GM18861 (cell line): Measurements from ENCODE around the gene FBLN1.
"Not testable (repeated sequence)": the region's sequence is repeated elsewhere in the genome, so short reads cannot be mapped to it uniquely, and the experiment has no call there.

ENCODE experiments used
- ATAC-seq: cut with Tn5 transposase; IDR thresholded peaks from one replicate; pipeline ENCODE4 v1.9.1; 2021; ENCODE audit not compliant: unreplicated experiment

Gene FBLN1

DNA sequence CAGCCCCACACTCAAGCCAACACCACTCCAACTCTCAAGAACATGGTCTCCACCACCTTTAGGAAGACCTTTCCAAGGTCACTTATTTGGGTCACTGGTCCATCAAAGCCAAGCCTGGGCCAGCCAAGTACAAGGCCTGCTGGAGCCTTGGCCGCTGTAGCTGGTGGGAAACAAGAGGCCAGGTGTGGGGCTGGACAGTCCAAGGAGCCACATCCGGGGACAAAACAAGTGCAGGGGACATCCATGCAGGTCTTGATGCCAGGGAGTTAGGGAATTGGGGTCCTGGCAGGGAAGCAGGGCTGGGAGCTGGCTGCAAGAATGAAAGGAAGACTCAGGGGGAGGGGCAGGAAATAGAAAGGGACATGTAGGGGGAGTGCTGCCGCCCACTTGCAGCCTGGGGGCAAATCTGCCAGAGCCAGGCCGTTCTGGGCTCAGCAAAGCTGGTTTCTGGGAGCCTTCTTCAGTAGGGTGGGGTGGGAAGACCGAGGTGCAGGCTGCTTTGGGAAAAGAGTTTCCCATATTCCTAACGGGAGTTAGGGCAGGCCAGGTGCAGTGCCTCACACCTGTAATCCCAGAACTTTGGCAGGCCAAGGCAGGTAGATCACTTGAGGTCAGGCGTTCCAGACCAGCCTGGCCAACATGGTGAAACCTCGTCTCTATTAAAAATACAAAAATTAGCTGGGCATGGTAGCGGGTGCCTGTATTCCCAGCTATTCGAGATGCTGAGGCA lies 99.5 kb downstream of the FBLN1 start:
- no peak for ATAC-seq

DNA sequence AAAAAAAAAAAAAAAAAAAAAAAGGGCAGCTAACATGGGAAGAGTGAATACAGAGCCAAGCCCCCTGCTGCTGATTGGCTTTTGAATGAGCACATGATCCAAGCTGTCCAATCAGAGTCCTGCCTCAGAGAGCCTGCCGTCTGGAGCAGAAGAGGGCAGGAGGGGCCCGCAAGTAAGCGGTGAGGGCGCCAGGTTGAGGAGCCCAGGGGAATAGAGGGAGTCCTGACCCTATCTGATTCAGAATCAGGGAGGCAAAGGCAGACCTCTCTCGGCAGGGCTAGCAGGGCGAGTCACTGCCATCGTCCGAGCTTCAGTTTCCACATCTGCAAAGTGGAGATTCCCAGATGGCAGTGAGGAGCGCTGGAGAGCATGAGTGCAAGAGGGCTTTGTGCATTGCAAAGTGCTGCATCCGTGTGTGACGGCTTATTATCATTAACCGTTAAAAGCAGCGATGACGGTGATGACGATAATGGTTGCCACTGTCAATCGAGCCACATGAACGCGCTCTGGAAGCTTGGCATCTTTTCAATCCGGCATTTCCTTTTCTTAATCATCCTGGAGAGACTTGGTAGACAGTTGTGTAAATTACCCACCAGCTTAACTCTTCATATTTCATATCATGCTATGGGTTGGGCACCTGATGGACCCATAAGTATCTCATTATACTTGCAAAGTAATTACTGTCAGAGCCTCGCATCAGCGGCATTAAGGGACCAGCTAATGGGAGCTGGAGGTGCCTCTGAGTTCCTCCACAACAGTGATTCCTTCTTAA lies 100.3 kb downstream of the FBLN1 start:
- no peak for ATAC-seq

DNA sequence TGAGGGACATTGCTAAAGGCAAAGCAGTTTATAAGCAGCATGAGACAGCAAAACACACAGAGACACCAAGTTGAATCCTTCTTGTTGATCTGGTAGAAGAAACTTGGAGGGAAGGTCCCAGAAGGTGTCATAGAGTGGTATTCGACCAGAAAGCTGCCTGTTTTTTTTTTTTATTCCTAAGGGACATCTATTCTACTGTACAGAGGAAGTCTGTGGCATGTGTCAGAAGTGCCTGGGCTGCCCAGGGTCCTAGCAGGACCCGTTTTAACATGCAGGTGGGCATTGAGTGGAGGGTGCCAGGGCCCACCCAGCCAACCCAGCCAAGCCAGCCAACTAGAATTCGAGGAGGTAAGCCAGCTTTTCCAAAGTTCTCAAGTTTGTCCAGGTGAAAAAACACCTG lies 100.9 kb downstream of the FBLN1 start:
- ATAC-seq, result no peak

DNA sequence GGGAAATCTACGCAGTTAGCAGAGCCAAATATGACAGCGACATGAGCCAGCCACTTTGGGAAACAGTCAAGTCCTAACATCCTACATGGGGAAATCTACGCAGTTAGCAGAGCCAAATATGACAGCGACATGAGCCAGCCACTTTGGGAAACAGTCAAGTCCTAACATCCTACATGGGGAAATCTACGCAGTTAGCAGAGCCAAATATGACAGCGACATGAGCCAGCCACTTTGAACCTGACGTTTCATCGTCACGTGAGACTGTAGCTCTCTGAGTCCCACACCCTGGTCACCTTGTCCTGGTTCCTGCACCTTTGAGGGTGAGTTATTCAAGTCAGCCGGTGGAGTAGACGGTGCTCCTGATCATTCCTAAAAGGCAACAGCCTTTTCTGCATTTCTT lies 105.4 kb downstream of the FBLN1 start:
- ATAC-seq, result not testable (repeated sequence)

DNA sequence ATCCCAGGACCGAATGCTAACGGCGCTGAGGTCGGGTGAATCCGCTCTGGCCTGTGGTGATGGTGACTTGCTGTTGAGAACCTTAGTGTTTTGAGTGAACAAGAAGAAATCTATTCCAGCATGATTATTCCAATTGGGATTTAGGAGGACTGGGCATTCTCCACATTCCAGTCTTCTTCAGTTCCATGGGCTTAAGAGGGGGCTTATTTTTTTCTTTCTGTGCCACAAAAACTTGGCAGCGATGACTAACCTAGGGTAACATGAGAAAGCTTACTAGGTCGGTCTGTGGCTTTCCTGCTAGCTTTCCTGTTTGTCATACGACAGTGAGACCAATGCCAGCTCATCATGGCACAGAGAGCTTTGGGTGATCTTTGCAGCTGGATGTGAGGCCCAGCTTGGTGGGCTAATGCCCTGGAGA lies 106.1 kb downstream of the FBLN1 start:
- ATAC-seq, result no peak

DNA sequence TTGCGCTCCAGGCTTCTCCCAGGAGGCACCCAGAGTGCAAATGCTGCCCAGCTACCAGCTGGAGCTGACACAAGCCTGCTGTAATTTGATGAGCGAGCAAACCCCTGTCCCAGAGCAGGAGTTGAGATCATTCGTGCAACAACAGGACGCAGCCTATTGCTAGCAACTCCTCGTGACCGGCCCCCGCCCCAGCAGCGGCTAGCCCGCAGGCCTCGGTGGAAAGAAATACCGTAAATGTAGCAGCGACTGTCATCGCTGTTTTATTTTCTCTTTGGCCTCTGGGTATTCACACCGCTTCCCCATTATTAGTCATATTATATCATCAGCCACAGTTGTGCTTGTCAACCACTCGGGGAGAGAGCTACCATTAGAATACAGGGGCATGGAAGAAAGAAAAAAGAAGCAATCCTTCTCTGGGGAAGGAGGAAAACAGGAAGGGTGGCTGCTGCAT lies 109.8 kb downstream of the FBLN1 start:
- ATAC-seq, result no peak

DNA sequence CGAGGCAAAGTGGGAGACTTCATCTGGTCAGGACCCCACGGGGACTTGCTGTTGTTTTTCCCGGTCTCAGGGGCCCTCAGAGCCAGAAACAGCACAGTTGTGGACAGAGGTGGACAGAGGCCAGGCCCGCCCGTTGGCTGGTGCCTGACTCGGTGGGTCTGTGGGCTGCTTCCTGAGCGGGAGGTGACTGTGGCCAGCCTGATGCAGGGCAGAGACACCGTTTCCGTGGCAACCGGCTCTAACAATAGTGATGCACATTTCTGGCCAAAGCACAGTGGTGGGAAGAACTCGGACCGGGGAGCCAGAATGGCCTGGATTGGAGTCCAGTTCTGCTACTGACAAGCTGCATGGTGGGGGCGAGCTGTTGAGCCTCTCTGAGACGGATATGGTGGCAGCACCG lies 110.3 kb downstream of the FBLN1 start:
- no peak for ATAC-seq

DNA sequence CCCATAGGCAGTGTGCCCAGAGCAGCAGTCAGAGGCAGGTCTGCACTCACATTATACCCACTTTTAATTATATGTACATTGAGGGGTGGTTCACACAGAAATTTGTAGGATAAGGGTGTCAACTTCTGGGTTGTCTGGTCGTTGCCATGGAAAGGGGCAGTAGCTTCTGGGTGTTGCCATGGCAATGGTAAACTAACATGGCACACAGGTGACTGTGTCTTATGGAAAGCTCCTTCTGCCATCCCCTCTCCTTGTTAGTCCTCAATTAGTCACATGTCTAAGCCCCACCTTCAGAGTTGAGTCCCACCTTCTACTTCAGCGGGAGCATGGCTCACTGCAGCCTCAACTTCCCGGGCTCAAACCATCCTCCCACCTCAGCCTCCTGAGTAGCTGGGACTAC lies 112.7 kb downstream of the FBLN1 start:
- ATAC-seq, result no peak

DNA sequence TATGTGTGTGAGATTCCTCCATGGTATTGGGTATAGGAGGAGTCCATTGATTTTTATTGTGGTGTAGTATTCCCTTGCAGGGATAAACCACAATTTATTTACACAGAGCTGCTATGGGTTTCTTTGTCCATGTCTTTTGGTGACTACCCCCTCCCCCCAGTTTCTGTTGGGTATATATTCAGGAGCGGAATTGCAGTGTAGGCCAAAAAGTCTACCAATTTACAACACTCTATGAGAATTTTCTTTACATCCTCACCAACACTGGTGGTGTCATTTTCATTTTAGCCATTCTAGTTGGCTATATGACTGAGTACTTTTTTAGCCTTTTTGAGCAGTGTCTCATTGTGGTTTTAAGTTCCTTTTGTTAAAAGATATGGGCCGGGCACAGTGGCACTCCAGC lies 113.7 kb downstream of the FBLN1 start:
- no peak for ATAC-seq

DNA sequence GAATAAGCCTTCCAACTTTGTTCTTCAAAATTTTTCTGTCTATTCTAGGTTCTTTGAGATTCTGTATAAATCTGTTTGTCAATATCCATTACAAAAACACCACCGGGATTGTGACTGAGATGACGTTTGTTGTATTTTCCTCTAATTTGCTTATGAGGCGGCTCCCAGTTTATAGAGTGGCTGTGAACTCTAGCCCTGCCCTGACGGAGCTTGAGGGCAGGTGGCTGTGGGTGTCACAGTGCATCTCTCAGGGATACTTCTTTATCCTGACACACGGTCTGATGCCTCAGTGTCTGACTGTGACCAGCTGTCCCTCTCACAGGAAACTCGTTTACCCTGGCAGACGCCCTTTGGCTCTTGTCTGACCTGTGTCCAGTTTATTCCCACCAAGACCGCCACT lies 115.3 kb downstream of the FBLN1 start:
- ATAC-seq, result no peak

DNA sequence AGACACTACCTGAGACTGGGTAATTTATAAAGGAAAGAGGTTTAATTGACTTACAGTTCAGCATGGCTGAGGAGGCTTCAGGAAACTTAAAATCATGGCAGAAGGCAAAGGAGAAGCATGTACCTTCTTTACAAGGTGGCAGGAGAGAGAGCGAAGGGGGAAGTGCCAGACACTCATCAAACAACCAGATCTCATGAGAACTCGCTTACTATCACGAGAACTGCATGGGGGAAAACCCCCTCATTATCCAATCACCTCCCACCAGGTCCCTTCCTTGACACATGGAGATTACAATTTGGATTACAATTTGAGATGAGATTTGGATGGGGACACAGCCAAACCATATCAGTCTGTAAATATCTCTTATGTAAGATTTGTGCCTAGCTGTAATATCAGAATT lies 118.0 kb downstream of the FBLN1 start:
- no peak for ATAC-seq

DNA sequence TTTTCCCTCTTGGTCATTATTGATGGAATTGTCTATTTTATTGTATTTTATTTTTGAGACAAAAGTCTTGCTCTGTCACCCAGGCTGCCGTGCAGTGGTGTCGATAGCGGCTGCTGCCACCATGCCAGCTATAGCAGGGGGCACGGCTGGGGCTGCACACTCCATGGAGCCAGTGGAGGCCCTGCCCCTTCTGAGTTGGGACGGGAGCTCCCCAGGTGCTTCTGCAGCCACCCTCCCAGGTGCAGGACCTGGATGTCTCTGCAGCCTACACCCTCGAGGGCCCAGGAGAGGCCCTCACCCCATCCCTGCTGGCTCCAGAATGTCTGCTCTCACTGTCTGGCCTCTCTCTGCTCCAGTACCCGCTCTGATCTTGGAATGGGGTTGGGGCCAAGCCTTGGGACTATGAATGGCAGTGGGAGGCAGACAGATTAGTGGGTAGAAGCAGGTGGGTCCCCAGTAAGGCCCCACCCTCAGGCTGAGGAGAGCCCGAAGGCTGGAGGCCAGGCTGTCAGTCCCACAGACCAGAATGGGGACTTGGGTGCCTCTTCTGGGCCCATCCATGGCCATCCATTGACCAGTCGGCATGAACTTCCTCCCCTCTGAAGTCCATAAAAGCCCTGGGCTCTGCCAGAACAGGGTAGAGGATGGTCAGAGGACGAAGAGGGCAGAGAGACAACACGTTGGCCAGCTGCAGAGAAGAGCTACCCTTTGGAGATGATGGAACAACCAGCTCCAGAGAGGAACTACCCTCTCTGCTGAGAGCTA lies 119.3 kb downstream of the FBLN1 start:
- no peak for ATAC-seq

DNA sequence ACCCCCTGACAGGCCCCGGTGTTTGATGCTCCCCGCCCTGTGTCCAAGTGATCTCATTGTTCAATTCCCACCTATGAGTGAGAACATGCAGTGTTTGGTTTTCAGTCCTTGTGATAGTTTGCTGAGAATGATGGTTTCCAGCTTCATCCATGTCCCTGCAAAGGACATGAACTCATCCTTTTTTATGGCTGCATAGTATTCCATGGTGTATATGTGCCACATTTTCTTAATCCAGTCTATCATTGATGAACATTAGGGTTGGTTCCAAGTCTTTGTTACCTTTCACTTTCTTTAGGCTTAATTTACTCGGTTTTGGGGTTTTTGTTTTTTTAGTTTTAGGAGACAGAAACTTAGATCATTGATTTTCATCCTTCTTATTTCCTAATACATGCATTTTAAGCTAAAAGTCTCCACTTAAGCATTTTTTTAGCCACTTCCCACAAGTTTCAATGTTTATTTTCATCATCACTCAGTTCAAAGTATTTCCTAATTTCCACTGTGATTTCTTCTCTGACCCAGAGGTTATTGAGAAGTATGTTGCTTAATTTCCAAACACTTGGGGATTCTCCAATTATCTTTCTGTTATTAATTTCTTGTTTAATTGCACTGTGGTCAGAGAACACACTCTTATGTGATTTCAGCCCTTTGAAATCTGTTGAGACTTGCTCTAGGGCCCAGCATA lies 120.9 kb downstream of the FBLN1 start:
- not testable (repeated sequence) for ATAC-seq

DNA sequence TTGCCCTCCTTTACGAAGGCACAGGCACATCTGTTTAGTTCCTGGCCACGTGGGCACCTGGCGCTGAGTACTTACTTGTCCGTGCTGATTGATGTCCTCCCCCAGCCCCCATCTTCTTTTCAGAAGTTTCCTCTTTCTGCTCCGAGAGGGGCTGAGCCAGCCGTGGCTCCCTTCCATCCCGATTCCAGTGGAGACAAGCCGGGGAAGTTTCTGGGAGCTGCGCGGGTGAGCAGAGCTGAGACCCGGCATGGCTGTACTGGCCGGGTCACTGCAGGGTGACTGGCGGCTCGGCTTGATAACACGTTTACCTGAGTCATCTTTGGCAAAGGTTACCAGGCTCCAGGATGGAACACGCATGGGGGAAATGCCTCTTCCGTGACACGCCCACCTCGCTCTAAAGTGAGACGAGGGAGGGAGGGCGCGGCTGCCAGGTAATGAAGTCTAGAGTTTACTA lies 123.5 kb downstream of the FBLN1 start:
- ATAC-seq, result no peak

DNA sequence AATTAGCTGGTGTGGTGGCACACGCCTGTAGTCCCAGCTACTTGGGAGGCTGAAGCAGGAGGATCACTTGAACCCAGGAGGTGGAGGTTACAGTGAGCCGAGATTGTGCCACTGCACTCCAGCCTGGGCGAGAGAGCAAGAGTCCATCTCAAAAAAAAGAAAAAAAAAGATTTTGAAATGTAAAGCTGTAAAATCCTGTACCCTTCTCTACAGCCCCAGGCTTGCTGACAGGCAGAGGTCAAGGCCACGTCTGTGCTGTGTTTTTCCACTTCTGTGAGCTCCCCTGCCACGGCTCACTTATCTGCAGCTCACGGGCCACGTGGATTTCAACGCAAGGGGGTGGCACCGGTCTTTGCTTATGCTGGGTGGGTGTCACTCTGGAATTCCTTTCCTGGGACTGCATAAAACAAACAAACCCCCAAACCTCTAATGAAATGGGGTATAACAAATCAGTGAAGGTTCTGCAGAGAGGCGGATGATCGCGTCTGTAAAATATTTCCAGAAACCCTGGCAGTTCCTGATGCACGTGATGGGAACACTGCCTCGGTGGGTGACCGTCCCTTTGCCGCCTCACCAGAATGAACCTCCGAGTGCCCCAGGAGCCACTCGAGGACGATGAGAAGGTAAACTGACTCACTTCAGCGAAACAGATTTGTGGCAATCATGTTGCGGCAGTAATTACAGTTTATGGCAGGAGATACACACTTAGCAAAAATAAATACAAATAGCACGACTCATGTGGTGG lies 125.0 kb downstream of the FBLN1 start:
- ATAC-seq, result no peak

DNA sequence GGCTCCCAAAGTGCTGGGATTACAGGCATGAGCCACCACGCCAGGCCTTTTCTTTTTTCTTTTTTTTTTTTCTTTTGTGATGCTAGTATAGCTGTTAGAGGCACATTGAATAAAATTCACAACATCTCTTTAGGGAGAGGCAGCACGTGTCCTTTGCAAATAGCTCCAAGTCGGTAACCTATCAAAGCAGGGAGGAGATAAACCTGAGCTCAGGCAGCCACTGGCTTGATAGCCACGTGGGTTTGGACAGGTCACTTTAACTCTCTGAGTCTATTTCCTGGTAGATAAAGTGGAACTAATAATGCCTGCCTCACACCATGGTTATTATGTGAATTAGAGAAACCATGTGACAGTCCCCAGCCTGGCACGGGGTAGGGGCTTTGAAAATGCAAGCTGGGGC lies 125.8 kb downstream of the FBLN1 start:
- no peak for ATAC-seq

DNA sequence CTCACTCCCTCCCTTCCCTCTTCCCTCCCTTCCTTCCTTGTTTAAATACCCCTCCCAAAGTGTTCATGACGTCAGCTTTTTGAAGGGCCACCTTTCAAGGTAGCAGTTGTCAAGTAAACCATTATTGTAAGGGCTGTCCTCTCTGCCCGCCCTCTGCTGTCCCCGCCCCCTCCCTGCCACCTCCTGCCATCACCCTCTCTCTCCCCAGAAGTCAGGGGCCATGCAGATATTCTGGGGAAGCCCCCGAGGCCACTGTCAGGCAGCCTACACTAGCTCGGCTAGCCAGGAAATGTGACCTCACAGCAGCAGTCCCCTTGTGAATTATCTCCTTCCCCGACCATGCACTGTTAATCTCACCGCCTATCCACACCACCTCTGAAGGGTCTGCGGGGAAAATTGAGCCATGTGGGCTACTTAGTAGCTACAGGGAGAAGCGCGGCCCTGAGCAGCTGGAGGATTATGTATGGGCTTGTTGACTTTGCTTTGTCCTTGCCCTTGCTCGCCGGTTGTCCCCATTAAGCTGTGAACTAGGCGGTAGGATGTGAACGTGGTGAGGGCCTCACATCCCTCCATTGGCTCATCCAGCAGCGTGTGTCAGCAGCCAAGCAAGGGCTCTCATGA lies 126.9 kb downstream of the FBLN1 start:
- ATAC-seq, result no peak

DNA sequence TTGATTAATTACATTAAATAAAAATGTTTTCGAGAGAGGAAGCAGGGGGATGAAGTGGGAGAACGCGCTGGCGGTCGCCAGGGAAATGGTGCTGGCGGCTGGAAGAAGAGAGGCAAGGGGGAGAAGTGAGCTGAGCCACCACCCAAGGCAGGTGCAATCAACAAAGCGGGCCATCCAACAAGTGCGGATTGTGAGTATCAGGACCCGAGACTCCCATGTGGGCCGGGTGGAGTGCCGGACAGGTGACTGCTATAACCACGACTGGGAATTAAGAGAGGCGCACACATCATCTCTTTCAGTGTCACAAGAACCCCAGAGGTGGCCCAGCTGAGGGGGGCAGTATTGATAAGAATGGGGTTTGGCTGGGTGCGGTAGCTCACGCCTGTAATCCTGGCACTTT lies 127.8 kb downstream of the FBLN1 start:
- no peak for ATAC-seq

DNA sequence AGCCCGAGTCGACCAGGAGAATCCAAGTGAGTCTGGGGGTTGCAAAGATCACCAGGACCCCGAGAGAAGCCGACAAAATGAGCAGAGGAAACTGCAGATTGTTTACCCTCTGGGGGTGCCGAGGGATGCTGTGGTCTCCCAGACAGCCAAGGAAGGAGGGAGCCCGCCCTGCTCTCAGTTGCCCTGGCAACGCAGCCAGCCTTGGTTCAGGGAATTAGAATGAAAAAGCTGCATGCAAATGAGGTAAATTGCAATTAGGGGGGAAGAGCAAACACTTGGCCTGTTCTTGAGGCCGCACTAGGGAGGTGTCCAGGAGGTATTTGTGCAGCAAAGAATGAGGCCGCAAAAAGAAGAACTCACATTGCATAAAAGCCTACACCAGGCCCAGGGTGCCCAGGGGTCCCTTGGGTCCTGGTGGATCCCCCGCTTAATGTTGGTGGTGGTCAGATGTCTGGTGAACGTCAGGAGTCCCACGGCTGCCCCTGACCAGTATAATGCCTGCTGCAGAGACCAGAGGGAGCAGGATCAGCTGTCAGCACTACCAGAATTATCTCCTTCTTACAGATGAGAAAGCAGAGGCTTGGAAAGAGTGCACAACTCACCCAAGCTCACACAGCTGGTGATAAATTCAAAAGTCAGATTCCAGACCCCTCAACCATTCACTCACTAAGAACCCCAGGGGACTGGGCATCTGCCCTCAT lies 128.6 kb downstream of the FBLN1 start:
- ATAC-seq, result no peak
